A204.1 (cell line): ENCODE measurements around the gene RTN4R.

Source experiments
- FAIRE-seq: peaks from 2 replicates; lab custom pipeline; 2012; peaks lifted over from hg19 to GRCh38; lab: Jason Lieb, UNC

The RTN4R gene

DNA sequence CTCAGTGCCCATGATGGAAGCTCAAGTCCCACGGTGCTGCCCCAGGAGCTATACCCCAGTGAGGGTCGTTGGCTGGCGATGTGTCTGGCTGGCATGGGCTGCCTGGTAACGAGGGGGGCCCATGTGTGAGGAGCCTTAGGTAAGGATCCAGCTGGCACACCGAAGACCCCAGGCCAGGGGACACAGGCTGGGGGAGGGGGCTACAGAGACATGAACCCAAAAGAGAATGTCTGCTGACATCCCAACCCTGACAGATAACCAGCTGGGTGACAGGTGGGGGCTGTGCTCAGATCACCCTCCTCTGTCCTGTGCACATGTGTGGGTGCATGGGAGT is 39.2 kb downstream of the RTN4R start:
- no peak for FAIRE-seq

DNA sequence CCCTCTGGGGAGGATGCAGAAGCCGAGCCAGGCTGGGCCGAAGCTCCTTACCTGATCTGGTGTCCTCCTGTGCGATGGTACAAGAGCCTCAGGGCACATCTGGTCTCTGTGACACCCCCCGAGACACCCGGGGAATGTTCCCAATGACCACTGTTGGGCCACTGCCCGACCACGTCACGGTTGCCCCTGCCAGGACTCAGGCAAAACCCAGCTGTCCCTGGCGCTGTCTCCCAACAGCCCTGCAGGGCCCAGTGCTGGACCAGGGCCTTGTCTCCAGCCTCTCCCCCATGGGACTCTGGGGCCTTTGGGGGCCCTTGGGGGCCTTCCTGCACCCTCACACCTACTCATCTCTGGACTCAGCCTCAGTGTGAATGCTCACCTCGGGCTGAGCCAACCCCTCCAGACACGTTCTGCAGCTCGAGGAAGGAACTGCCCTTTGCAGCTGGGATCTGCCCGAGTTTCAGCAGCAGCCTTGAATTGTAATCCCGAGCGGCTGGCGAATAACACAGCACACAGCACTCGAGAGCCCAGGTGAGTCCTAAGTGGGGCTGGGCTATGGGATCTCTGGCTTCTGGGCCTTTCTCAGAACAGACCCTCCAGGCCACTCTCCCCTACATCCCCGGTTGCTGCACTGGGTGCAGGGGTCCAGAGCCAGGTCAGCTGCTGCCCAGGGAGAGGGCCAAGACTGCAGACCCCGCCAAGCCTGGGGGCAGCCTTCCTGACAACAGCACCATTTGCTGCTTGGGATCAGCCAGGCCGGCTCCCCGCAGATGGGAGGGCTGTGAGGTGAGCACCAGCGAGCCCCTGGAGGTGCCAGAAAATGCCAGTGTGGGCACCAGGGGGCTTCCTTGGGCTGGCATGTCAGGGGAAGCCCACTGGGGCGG is 39.8 kb downstream of the RTN4R start:
- FAIRE-seq, result no peak

DNA sequence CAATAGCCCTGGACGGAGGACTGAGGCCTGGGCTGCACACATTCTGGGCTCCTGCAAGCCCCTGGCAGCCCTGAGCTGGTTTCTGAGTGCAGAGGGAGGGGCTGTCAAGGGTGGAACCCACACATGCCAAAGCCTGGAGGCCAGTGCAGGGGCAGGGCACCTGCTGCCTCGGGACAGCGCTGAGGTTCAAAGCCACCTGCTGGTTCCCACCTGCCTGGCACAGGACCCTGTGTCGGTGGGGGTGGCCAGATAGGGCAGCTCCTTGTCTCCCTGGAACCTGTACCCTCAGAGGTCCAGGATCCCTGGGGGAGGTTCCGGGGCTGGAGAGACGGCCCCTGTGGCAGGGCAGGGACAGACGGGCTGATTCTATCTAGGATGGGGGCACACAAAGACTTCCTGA is 40.8 kb downstream of the RTN4R start:
- no peak for FAIRE-seq

DNA sequence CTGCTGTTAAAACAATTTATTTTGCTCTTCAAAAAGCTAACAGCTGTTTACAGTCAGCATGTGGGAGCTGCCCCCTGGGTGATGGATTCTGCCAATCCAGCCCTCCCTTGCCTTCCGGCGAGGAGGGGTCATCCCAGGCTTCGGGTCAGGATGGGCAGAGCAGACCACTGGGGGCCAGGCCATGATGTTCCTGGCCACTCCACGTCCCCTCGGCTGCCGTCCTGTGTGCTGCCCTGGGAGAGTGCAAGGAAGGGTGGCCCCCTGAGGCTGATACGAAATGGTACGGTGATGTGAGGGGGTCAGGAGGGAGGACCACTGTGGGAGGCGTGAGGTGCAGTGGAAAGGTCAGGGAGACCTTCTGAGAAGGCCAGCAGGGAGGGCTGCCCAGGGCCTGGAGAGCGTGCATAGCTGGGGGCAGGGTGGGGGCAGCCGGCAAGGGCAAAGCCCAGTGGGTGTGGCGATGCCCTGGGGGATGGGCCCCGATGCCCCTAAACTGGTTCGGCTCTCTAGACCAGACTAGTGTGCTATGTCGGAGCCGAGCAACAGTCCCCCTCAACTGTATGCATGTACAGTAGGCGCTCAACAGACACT is 41.3 kb downstream of the RTN4R start:
- no peak for FAIRE-seq

DNA sequence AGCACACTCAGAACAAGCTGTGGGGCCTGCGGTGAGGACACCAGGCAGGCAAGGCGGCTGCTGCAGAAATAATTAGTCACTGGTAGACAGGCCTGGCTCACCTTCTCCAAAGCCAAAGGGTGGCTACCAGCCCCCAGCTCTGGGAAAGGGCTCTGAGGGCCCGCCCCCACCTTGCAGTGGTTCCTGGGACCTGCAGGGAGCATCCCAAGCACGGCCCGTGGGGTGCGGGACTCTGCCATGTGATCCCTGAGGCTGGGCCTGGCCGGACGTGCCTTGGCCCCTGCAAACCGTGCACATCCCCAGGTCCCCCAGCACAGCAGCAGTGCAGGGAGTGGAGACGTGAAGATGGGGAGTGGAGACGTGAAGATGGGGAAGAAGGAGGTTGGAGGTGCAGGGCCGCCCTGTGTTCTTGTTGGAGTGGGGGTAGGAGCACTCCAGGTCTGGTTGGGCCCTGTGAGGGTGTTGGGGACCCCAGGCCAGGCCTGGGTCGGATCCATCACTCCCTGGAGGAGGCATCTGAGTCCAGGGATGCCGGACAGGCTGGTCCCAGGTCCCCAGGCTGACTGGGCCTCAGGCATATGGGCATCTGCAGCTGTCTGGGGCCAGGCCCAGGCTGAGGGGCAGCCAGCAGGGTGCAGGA is 41.9 kb downstream of the RTN4R start:
- no peak for FAIRE-seq

DNA sequence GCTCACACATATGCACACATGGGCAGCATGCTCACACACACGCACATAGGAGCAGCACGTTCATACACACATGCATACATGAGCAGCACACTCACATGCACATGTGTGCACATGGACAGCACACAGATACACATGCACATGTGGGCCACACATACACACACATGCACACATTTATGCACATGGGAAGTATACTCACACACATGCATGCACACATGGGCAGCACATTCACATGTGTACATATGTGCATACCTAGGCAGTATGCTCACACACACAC is 42.5 kb downstream of the RTN4R start:
- no peak for FAIRE-seq

DNA sequence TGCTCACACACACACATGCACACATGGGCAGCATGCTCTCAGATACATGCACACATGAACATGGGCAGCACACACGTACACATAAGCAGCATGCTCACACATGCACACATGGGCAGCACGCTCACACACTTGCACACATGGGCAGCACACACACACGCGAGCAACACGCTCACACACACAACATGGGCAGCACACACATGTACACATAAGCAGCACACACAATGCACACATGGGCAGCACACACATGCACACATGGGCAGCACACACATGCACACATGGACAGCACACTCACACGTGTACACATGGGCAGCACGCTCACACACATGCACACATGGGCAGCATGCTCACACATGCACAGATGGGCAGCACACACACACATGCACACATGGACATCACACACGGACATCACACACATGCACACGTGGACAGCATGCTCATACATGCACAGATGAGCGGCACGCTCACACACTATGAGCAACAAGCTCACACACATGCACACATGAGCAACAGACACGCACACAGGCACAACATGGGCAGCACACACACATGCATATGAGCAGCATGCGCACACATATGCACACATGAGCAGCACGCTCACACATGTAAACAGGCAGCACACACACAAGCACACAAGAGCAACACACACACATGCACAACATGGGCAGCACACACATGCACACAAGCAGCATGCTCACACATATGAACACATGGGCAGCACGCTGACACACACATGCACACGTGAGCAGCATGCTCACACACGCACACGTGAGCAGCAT is 43.0 kb downstream of the RTN4R start:
- FAIRE-seq, result no peak

DNA sequence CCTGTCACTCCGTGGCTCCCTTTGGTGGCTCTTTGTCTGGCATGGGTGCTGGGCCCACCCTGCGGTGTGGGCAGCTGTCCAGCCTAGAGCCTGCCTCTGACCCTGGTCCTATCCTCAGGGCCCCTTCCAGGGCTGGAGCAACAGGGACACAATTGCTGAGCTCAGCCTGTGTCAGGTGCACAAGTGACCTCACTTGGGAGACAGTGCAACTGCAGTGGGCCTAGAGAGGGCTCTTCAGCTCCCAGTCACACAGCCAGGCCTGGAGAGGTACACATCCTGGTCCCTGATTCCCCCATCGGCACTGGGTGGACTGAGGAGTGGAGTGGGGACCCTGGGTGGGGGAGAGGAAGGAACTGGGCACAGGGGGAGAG is 43.9 kb downstream of the RTN4R start:
- FAIRE-seq, result no peak

DNA sequence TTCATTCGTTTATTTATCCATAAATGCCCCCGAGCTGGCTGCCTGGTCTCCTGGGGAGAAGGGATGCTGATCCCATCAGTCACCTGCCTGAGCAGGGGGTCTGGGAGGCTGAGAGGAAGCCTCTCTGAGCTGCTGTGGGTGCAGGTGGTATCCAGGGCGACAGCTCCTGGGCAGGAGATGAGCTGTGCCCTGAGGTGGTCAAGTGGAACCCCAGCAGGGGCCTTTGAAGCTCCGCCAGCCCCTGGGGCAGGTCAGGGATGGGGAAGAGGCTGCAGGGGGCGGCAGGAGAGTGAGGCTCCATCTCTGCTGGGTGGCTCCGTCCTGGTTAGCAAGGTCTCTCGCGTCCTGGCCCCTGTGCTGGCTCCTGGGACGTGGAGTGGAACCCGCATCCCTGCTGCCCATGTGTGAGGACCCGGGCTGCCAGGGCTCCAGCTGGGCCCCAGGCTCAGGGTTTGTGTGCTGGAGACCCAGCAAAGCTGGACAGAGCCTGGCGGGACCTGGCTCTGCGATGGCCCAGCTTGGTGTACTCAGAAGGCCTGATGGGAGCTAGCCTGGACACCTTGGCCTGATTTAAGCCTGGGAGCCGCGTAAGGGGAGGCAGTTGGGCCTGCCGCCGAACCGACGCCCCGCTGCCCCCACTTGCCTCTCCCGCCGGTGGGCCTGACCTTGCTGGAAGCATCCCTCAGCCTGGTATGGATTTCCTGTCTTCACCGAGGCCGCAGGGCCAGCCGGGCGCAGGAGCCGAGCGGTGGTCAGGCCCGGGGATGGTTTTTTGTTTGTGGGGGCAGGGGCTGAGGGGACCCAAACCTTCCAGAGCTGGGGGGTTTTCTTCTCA is 44.5 kb downstream of the RTN4R start:
- no peak for FAIRE-seq

DNA sequence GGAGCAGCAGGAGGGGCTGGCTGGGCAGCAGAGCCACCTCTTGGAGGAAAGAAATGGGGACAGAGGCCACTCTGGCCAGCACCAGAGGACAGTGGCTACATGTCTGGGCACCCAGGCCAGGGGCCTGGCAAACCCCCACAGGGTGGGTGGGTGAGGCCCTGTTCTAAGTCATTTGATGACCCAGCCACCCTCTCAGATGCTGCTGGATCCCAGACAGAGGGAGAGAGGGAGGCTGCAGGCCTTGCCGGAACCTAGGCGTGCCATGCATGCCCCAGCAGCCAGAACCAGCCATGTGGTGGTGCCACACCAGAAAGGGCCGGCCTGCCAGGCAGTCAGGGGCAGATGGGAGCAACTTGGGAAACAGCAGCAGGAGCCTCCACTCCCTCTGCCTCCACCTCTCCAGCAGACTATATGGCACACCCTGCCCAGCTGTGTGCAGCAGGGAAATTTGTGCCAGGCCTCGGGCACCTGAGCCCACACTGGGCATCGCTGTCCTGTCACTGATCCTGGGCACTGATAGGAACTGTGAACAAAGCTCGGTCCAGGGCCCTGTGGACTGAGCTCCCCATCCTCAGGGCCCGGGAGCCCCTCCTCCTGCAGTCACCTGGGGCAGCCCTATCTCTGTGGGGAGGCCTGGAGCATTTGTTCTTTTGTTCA is 45.2 kb downstream of the RTN4R start:
- no peak for FAIRE-seq

DNA sequence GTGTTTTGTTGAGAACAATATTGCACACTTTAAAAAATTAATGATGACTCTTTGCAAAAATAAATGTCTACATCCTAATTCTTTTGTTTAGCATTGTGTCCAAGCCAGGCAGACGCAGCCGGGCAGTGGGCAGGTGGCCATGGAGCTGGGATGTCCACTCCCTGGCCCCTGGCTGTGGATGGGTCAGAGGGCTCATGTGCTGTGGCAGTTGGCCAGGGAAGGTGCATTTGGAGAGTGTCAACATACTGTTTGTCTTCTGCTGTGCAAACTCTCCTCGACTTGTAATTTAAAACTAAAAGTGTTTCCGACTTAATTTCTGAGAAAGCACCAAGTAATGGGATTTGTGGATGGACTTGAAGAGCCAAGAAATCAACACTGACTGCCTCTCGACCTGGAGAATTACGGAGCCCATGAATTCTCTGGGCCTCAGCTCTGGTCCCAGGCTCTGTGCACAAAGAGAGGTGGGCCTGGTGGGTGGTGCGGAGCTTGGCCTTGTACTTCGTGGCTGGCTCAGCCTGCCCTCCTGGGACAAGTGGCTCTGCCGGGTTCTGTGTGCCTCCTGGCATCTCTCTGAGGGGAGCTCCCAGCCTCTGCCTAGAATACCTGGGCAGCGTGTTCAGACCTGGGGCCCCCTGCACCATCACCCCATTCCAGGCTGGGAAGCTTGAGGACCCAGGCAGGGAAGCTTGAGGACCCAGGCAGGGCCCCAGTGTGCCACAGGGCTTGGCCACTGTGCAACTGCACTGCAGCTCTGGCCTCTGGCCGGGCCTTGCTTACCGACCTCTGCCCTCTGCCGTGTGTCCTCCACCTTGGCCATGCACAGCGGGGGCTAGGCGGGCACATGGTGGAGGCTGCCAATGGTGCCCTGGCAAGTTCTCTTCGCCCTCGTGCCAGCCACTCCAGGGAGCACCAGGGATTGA is 46.4 kb downstream of the RTN4R start:
- no peak for FAIRE-seq

DNA sequence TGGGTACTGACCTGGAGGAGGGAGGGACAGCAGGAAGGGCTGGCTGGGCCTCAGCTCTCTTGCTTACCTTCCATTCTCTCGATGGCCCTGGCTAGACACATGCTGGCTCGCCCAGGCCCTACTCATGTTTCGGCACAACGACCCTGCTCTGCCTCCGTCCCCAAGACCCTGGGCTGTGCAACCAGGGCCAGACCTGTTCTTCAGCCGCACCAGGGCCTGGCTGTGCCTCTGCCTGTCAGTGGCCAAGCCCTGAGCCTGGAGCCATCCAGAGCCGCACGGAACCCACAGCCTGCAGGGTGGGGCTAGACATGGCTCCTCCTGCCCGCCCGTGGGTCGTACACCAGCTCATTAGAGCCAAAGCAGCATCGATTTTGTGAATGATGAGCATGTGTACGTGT is 47.5 kb downstream of the RTN4R start:
- no peak for FAIRE-seq

DNA sequence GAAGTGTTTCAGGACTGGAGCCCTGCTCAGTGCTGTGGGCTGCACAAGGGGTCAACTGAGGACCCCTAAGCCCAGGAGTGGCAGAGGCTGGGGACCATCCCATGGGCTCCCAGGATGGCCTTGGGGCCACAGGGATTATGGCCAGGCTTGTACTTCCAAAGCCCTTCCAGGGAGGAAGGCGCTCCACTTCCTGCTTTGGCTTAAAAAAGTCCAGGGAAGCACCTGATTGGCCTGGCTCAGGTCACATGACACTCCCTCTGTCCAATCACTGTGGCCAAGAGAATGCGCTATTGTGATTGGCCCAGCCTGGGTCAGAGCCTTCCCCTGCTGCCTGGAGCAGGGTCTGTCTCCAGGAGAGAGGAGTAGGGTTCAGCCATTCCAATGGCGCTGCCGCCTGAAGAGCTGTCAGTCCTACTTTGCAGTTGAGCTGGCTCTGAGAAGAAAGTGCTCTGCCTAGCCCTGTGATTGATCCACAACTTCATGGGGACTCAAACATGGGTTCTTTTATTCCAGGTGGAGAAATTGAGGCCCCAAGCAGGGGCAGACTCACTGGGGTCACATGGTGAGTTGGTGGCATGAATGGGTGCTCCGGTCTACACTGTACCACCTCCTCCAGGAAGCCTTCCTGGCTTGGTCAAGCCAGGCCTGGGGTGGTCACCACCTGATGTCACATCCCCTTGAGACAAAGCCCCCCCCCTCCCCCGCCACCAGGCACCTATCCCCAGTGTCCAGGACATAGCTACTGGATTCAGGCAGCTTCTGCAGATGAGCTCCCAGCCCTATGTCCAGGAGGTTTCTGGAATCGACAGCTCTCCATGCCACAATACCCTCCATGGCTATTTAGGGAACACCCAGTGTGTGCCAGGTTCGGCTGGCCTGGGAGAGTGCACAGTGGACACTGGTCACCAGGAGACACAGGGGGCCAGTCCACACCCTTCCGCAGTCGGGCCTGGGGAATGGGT is 48.2 kb downstream of the RTN4R start:
- no peak for FAIRE-seq

DNA sequence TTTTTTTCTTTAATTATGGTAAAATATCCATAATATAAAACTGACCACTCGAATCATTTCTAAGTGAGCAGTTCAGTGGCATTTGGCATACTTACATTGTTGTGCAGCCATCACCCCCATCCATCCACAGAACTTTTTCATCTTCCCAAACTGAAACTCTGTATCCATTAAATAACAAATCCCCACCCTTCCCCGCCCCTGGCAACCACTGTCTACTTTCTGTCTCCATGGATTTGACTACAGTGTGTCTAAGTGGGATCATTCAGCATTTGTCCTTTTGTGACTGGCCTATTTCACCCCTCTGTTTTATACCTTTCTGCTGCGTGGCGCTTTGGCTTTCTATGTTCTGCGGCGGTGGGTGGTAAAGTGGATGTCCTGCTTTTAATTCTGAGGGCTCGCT is 49.1 kb downstream of the RTN4R start:
- no peak for FAIRE-seq

DNA sequence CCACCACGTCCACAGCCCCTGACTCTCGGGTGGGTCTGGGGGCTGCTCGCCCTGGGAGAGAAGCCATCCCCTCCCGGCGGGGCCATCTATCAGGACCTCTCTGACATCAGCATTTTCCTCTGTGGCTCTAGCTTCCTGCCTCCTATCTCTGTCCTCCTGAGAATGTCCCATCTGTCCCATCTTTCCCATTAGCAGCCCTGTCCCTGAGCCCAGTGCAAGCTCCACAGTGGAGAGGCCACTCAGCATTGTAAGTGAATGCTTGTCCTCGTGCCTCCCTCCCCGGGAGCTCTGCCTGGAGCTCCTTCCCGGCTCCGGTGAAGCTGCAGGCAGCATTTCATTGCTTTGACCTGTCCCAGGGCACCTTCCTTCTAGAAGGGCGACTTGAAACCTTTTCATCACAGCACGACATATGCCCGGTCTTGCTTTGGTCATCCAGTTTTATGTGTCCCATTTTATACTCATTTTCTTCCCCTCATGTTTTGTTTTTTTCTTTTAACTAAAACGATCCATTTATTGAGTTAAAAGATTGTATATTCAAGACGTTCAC is 49.7 kb downstream of the RTN4R start:
- no peak for FAIRE-seq

DNA sequence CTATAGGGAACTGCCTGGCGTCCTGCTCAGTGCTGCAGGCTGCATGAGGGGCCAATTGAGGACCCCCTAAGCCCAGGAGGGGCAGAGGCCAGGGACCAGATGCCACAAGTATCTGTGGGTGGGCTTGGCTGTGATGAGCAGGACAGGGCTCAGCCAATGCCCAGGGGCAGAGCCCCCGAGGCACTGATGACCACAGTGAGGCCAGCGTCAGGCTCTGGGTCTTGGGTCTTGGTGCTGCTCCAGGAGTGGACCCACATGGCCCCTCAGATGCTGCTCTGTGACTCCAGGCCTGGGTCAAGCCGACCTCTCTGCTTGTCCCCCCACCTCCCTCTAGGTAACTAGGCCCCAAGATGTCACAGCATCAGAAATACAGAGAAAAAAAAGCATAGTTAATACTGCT is 50.6 kb downstream of the RTN4R start:
- FAIRE-seq, result no peak

DNA sequence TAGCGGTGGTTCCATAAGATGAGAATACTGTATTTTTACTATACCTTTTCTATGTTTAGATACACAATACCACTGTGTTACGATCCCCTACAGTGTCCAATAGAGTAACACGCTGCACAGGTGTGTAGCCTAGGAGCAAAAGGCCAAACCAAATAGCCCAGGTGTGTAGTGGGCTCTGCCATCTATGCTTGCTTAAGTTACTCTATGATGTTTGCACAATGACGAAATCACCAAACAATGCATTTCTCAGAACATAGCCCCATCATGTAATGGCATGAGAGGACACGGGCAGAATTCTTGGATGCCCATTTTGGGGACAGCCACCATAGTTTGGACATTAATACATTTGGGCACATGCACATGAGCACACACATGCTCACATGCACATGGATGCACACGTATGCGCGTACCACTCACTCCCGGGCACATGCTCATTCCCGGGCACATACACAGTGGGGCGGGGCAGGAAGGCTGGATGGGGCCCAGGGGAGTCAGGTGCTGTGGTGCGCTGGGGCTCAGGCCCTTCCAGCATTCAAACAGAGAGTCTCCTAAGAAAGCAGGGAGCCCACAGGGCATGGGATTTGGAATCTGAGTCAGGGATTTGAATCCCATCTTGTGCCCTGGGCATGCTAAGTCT is 51.1 kb downstream of the RTN4R start:
- FAIRE-seq, result no peak

DNA sequence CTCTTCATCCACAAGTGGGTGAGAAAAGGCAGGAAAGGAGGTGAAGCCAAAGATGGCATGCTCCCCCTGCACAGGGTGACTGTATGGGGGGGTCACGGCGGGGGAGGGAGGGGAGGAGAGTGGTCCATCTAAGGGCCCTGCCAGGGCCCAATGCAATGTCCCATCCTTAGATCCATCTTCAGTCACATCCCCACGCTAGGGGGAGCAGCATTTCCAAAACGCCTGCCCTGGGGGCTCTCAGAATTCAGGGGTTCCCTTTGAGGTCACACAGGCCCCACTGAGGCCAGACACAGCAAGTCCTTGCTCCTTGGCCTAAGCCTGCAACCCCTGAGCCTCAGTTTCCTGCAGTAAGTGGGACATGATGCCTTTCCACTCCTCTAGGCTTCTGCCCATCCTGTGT is 52.4 kb downstream of the RTN4R start:
- FAIRE-seq, result no peak

DNA sequence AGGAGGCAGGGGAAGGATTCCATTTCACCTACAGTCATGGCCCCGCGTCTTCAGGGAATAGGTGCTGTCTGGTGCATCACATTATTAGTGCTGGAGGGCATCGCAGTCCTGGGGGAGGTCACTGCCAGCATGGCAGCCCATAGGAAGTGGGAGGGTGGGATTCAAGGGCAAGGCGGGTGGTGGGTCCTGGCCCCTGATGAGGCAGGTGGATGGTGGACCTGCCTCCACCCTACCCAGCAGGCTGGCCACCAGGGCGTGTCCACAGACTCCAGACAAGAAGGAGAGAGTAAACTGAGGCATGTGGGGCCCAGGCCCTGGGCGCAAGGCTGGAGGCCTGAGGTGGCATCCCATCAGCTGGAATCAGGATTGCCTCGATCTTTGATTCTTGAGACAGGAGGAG is 53.3 kb downstream of the RTN4R start:
- FAIRE-seq, result no peak
